Renal cortex interstitium (tissue), 11 donors: Measurements from ENCODE around the gene CILP. TPM values are rescaled to one million over a fixed set of nuclear protein-coding genes. Genes with fewer than 3 reads are reported as not detected.
"Not testable (repeated sequence)": the region's sequence is repeated elsewhere in the genome, so short reads cannot be mapped to it uniquely, and the experiment has no call there.

Source experiments
- DNase-seq, 11 donors: peaks; one replicate each; pipeline ENCODE4 v3.0.0-alpha.2; 2013; ENCODE audit warnings: low read depth in 9 of 11, low spot score in 4 of 11; ENCODE audit errors: extremely low read depth in 1 of 11
- polyA plus RNA-seq, 3 donors: library from polyadenylated mRNA; unstranded; fragments of 120-200 nt; gene quantifications; one replicate each; pipeline ENCODE4 v1.2.1, GENCODE V29; 2013; ENCODE audit not compliant: insufficient read length in 3 of 3

Gene CILP
- polyA plus RNA-seq, 3 donors: 3.1 to 3.5 (median 3.2) TPM

GRCh38 chr15:65231306-65231705 is 20.0 kb upstream of the CILP start:
- DNase-seq: no peak

- DNase-seq: not testable (repeated sequence)
These were observed 15.6 kb upstream of the CILP start for GRCh38 chr15:65226901-65227300.

GRCh38 chr15:65226221-65226620 is 14.9 kb upstream of the CILP start:
- no peak for DNase-seq

- DNase-seq: no peak
These were observed 12.7 kb upstream of the CILP start for GRCh38 chr15:65223996-65224395.

- DNase-seq: no peak
These were observed 11.6 kb upstream of the CILP start for GRCh38 chr15:65222891-65223290.

- DNase-seq: no peak
These were observed 10.4 kb upstream of the CILP start for GRCh38 chr15:65221697-65222096.

GRCh38 chr15:65219137-65219536 is 7.9 kb upstream of the CILP start:
- DNase-seq: no peak

GRCh38 chr15:65217526-65218482 is 6.5 kb upstream of the CILP start:
- no peak for DNase-seq

- no peak for DNase-seq
These were observed 4.2 kb upstream of the CILP start for GRCh38 chr15:65215496-65215895.

- no peak for DNase-seq
These were observed 2.7 kb upstream of the CILP start for GRCh38 chr15:65214010-65214409.

- DNase-seq: no peak
These were observed 2.0 kb upstream of the CILP start for GRCh38 chr15:65213241-65213640.

- DNase-seq: no peak
These were observed 824 bp upstream of the CILP start for GRCh38 chr15:65212097-65212496.

GRCh38 chr15:65211482-65211982 is 259 bp upstream of the CILP start:
- peak; percentile 56 to 81 (median 69) for DNase-seq

GRCh38 chr15:65209701-65210643 is 1.3 kb downstream of the CILP start:
- DNase-seq: no peak

GRCh38 chr15:65208647-65209046 is 2.6 kb downstream of the CILP start:
- DNase-seq: no peak

- no peak for DNase-seq
These were observed 3.9 kb downstream of the CILP start for GRCh38 chr15:65207280-65207840.

- no peak for DNase-seq
These were observed 4.5 kb downstream of the CILP start for GRCh38 chr15:65206750-65207149.

- DNase-seq: no peak
These were observed 6.2 kb downstream of the CILP start for GRCh38 chr15:65204931-65205660.
